Mesendoderm (in vitro differentiated cells): ENCODE data around the gene AP3D1.

ENCODE experiments used
- DNase-seq: peaks from one replicate; pipeline ENCODE4 v3.0.0; 2013
- H2AK5ac ChIP-seq: 2 replicates; pipeline ENCODE4 v1.6.1; 2013; ENCODE audit warnings: low read length, inconsistent platforms
- H2BK120ac ChIP-seq: 2 replicates; pipeline ENCODE4 v1.6.1; 2013; ENCODE audit warnings: low read depth, mild to moderate bottlenecking, low read length, moderate library complexity, mixed read lengths
- H2BK15ac ChIP-seq: replicated peaks from 2 replicates; pipeline ENCODE4 v1.6.1; 2013; ENCODE audit warnings: low read depth, mild to moderate bottlenecking, moderate library complexity
- H2BK5ac ChIP-seq: 2 replicates; pipeline ENCODE4 v1.6.1; 2013; ENCODE audit warnings: low read length, inconsistent platforms
- H3K18ac ChIP-seq: 2 replicates; pipeline ENCODE4 v1.6.1; 2013; ENCODE audit warnings: mild to moderate bottlenecking, low read length, mixed read lengths
- H3K23ac ChIP-seq: one replicate; pipeline ENCODE4 v1.6.1; 2013; ENCODE audit warnings: low read length
- H3K27ac ChIP-seq: 2 replicates; pipeline ENCODE4 v1.5.1; 2013; ENCODE audit warnings: low read depth, mild to moderate bottlenecking, inconsistent platforms, low read length, moderate library complexity
- H3K27me3 ChIP-seq: 2 replicates; pipeline ENCODE4 v1.6.1; 2013; ENCODE audit warnings: low read length, control low read depth, mild to moderate bottlenecking, inconsistent platforms; ENCODE audit not compliant: insufficient read depth, poor library complexity
- H3K36me3 ChIP-seq: 2 replicates; pipeline ENCODE4 v1.6.1; 2013; ENCODE audit warnings: low read length, inconsistent platforms; ENCODE audit not compliant: control insufficient read depth, insufficient read depth
- H3K4ac ChIP-seq: one replicate; pipeline ENCODE4 v1.6.1; 2013; ENCODE audit warnings: low read depth, mild to moderate bottlenecking, low read length, moderate library complexity
- H3K4me1 ChIP-seq: 2 replicates; pipeline ENCODE4 v1.6.1; 2013; ENCODE audit warnings: low read depth, low read length, inconsistent platforms; ENCODE audit not compliant: control insufficient read depth
- H3K4me2 ChIP-seq: 2 replicates; pipeline ENCODE4 v1.6.1; 2013; ENCODE audit warnings: low read length
- H3K4me3 ChIP-seq: 2 replicates; pipeline ENCODE4 v1.5.1; 2013; ENCODE audit warnings: mild to moderate bottlenecking, low read length
- H3K56ac ChIP-seq: one replicate; pipeline ENCODE4 v1.6.1; 2013; ENCODE audit warnings: low read length
- H3K79me1 ChIP-seq: 2 replicates; pipeline ENCODE4 v1.6.1; 2013; ENCODE audit warnings: low read length, inconsistent platforms
- H3K79me2 ChIP-seq: 2 replicates; pipeline ENCODE4 v1.6.1; 2013; ENCODE audit warnings: mild to moderate bottlenecking, low read length; ENCODE audit not compliant: control insufficient read depth, insufficient read depth
- H3K9ac ChIP-seq: 2 replicates; pipeline ENCODE4 v1.6.1; 2013; ENCODE audit warnings: low read length, inconsistent platforms
- H4K5ac ChIP-seq: one replicate; pipeline ENCODE4 v1.6.1; 2013; ENCODE audit warnings: low read length
- H4K8ac ChIP-seq: one replicate; pipeline ENCODE4 v1.6.1; 2013; ENCODE audit warnings: low read depth, mild to moderate bottlenecking, control low read depth, low read length, moderate library complexity
- WGBS: extraction: QIAGEN DNeasy Blood & Tissue Kit; methylation state at CpG from one replicate; pipeline ENCODE4 v1.1.7; 2013; ENCODE audit warnings: low lambda C conversion rate, missing lambda C conversion rate; ENCODE audit not compliant: insufficient coverage; ENCODE audit errors: extremely low coverage; 5-methylcytosine and 5-hydroxymethylcytosine counted together

AP3D1 gene

DNA sequence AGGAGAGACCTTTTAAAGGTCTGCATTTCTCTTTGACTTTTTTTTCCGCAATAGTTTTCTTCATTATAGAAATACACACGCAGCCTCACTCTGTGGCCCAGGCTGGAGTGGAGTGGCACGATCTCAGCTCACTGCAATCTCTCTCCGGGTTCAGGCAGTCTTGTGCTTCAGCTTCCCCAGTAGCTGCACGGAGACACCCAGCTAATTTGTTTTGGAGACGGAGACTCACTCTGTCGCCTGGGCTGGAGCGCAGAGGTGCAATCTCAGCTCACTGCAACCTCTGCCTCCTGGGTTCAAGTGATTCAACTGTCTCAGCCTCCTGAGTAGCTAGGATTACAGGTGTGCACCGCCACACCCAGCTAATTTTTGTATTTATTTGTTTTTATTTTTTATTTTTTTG is 88.6 kb downstream of the AP3D1 start:
- Histone ChIP-seq H4K8ac (no peak overlapping the region), H3K18ac (no peak overlapping the region), H3K4ac (no peak overlapping the region), H2BK5ac (no peak overlapping the region), H3K79me2 (no peaks in the 10 kb centered on the region), H2BK15ac (no peak overlapping the region), H2BK120ac (no peak overlapping the region), H2AK5ac (no peak overlapping the region), H3K9ac (no peak overlapping the region), H3K4me1 (peaks cover 4% of the 10 kb centered on the region), H3K23ac (no peak overlapping the region), H3K4me2 (no peak overlapping the region), H3K4me3 (no peak overlapping the region), H3K27me3 (no peaks in the 10 kb centered on the region), H3K79me1 (no peaks in the 10 kb centered on the region), H4K5ac (no peak overlapping the region), H3K56ac (no peak overlapping the region), H3K36me3 (no peaks in the 10 kb centered on the region), H3K27ac (no peak overlapping the region)
- no CpG with 5 or more reads among the region's 9 CpGs for WGBS
- no peak for DNase-seq

DNA sequence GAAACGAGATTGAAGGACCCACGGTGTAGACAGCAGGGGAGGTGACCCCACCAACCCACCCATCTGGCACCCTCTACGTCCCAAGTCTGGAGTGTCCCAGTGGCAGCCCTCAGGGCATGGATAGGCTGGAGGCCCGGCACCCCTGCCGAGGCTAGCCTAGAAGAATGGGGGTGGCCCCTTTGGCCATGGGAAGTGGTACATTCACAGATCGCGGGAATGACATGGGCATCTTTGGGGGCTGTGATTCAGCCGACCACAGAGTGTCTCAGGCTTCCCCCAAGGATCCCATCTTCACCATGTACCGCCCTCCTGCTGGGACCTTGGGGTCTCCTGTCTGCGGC is 89.0 kb downstream of the AP3D1 start:
- no peak overlapping the region for H4K8ac ChIP-seq
- H3K27ac ChIP-seq, result no peak overlapping the region
- H3K4me2 ChIP-seq, result no peak overlapping the region
- no peak overlapping the region for H3K4me3 ChIP-seq
- no peak for DNase-seq
- no peaks in the 10 kb centered on the region for H3K79me2 ChIP-seq
- H3K27me3 ChIP-seq, result no peaks in the 10 kb centered on the region
- H3K23ac ChIP-seq, result no peak overlapping the region
- H3K56ac ChIP-seq, result peak overlapping the region; percentile 85
- H3K9ac ChIP-seq, result peak overlapping the region; percentile 72
- H3K36me3 ChIP-seq, result no peaks in the 10 kb centered on the region
- H3K4ac ChIP-seq, result no peak overlapping the region
- no peak overlapping the region for H2BK15ac ChIP-seq
- WGBS, result no CpG with 5 or more reads among the region's 10 CpGs
- H3K79me1 ChIP-seq, result no peaks in the 10 kb centered on the region
- no peak overlapping the region for H2AK5ac ChIP-seq
- H2BK5ac ChIP-seq, result no peak overlapping the region
- peaks cover 4% of the 10 kb centered on the region for H3K4me1 ChIP-seq
- H3K18ac ChIP-seq, result no peak overlapping the region
- no peak overlapping the region for H4K5ac ChIP-seq
- H2BK120ac ChIP-seq, result no peak overlapping the region

DNA sequence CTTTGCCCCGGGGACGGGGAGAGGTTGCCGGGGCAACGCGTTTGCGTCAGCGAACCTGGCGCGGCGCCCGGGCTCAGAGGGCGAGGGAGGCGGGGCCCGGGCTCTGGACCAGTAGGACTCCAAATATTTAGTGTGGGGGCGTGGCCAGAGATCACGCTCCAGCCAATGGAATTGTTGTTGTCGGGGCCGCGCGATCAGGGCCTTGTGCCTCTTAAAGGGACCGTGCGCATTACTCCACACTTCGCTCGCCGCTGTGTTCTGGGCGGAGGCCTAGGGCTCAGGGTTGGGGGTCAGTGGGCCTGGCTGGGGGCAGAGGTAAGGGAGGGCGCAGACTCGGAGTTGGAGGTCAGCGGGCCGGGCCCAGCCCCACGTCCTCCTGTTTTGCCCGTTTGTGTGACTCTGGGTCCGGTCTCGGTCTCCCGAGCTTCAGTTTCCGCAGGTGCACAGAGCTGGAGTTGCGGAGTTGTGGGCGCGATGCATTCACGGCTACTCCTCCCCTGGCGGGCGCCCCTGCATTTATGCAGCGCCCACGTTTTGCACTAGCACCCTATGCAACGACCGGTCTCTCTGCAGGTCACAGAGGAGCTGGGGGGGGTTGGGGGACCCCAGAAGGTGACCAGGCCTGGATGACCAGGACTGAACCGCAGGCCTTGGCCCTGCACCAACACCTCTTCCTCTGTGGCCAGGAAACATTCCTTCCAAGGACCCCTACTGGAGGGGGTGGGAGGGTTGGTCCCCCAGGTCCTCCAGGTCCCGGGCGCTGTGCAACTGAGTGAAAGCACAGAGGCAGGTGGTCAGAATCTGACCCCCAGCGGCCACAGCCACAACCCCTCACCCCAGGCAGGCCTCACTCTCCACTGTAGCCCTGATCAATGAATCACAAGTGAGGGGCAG is 89.6 kb downstream of the AP3D1 start:
- Histone ChIP-seq H3K23ac (peak overlapping the region; percentile 7), H3K9ac (peak overlapping the region; percentile 72), H2BK15ac (no peak overlapping the region), H3K79me2 (no peaks in the 10 kb centered on the region), H2AK5ac (no peak overlapping the region), H3K36me3 (no peaks in the 10 kb centered on the region), H3K4me1 (peaks cover 5% of the 10 kb centered on the region), H3K79me1 (no peaks in the 10 kb centered on the region), H2BK120ac (no peak overlapping the region), H4K5ac (no peak overlapping the region), H3K27ac (peak overlapping the region; percentile 64), H3K18ac (peak overlapping the region; percentile 12), H3K56ac (peak overlapping the region; percentile 85), H4K8ac (no peak overlapping the region), H2BK5ac (no peak overlapping the region), H3K4me3 (peak overlapping the region; percentile 22), H3K4ac (peak overlapping the region; percentile 62), H3K27me3 (no peaks in the 10 kb centered on the region), H3K4me2 (peak overlapping the region; percentile 41)
- DNase-seq, result peak; percentile 99
- WGBS, result no CpG with 5 or more reads among the region's 50 CpGs

DNA sequence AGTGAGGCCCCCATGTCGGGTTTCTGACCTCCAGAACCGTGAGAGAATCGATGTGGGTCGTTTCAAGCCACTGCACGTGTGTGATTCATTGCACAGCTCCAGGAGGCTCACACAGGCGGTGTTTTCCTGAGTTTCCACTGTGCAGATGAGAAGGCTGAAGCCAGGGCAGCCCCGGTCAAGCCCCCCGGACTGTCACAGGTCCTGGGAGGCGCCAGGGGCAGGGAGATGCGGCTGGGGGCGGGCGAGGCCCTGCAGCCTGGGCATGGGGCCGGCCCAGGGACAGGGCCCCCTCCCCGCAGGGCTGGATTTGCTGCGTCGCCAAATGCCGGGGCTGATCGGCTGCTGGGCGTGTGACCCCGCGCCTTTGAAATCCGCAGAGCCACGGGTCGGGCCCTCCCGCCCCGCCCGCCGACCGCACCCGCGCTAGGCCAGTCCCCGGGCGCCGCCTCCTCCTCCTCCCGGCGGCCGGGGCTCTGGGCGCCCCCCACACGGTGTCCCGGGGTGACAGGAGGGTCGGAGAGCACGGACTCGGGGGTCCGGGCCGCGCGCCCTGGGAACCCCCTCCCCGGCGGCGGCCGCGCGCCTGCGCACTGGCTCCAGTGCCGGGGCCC is 90.4 kb downstream of the AP3D1 start:
- peak overlapping the region; percentile 88 for H4K8ac ChIP-seq

DNA sequence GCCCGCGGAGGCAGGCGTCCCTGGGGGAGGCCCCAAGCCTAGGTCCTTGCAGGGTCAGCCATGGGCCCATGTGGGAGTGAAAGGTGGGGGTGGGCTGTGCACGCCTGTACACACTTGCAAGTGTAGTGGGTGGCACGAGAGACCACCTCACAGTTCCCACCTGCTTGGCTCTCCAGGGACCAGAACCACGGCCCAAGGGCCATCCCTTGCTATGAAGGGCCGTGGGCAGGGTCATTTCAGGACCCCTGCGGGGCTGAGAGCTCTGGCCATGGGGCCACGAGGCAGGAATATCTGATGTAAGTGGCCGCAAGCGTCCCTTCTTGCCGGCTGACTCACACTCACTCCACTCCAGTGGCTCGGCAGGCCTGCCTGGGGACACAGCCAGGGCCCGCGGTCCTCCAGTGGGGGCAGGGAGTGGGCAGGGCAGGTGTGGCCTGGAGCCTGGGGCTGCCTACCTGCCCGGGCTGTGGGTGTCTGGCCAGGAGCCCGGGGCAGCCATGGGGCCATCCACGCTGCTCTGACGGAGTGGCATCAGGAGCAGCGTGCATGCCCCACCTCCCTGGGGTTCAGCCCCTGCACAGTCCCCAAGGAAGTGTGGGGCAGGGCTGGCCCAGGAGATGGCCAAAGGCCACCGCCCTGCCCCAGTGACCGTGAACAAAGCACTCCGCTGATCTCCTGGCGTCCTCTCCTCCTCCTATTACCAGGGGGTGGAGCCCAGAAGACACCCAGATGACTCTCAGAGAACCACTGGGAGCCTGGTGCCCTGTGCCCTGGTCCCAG is 91.8 kb downstream of the AP3D1 start:
- Histone ChIP-seq H3K36me3 (no peaks in the 10 kb centered on the region), H4K8ac (no peak overlapping the region), H2AK5ac (no peak overlapping the region), H3K27me3 (no peaks in the 10 kb centered on the region), H3K9ac (peak overlapping the region; percentile 1), H2BK15ac (no peak overlapping the region), H3K79me1 (no peaks in the 10 kb centered on the region), H3K4me3 (no peak overlapping the region), H2BK5ac (no peak overlapping the region), H3K56ac (peak overlapping the region; percentile 54), H3K4me2 (no peak overlapping the region), H3K23ac (no peak overlapping the region), H3K4ac (peak overlapping the region; percentile 61), H3K27ac (peak overlapping the region; percentile 52), H3K18ac (peak overlapping the region; percentile 8), H4K5ac (no peak overlapping the region), H3K4me1 (peaks cover 5% of the 10 kb centered on the region), H2BK120ac (peak overlapping the region; percentile 3), H3K79me2 (no peaks in the 10 kb centered on the region)
- peak; percentile 83 for DNase-seq
- WGBS, result no CpG with 5 or more reads among the region's 24 CpGs

More for the DNA sequence above, 90.4 kb downstream of the AP3D1 start:
- H4K5ac ChIP-seq, result no peak overlapping the region
- peaks cover 5% of the 10 kb centered on the region for H3K4me1 ChIP-seq
- H3K56ac ChIP-seq, result peak overlapping the region; percentile 94
- H3K18ac ChIP-seq, result peak overlapping the region; percentile 97
- H3K4me3 ChIP-seq, result peak overlapping the region; percentile 39
- no CpG with 5 or more reads among the region's 55 CpGs for WGBS
- H3K27ac ChIP-seq, result peak overlapping the region; percentile 92
- peak overlapping the region; percentile 96 for H3K4ac ChIP-seq
- no peaks in the 10 kb centered on the region for H3K79me2 ChIP-seq
- no peaks in the 10 kb centered on the region for H3K27me3 ChIP-seq
- no peaks in the 10 kb centered on the region for H3K36me3 ChIP-seq
- peak overlapping the region; percentile 78 for H3K4me2 ChIP-seq
- H3K79me1 ChIP-seq, result no peaks in the 10 kb centered on the region
- H2BK15ac ChIP-seq, result no peak overlapping the region
- H3K9ac ChIP-seq, result peak overlapping the region; percentile 82
- peak overlapping the region; percentile 14 for H2AK5ac ChIP-seq
- peak overlapping the region; percentile 15 for H2BK120ac ChIP-seq
- DNase-seq, result peak; percentile 82
- H2BK5ac ChIP-seq, result no peak overlapping the region
- H3K23ac ChIP-seq, result peak overlapping the region; percentile 94
